SJSA1 (cell line): ENCODE results near the gene FXYD7. TPM values are rescaled to one million over a fixed set of nuclear protein-coding genes. Genes with fewer than 3 reads are reported as not detected.
A peak's percentile ranks its signal among the peaks of the same experiment; 100 is the strongest.

ENCODE experiments used
- DNase-seq, 2 experiments: peaks; one replicate each; pipeline ENCODE4 v3.0.0-alpha.2; 2015 to 2020; ENCODE audit warnings: low spot score in 2 of 2, low read depth in 1 of 2
- H3K27ac ChIP-seq: fragments of 250-450 bp; sonication (Bioruptor Pico); 2 replicates; pipeline ENCODE4 v1.5.1; 2020; ENCODE audit warnings: mild to moderate bottlenecking, moderate library complexity
- H3K27me3 ChIP-seq: fragments of 250-450 bp; sonication (Bioruptor Pico); replicated peaks from 2 replicates; pipeline ENCODE4 v1.5.1; 2020; ENCODE audit warnings: mild to moderate bottlenecking, moderate library complexity
- H3K36me3 ChIP-seq: fragments of 250-450 bp; sonication (Bioruptor Pico); 2 replicates; pipeline ENCODE4 v1.5.1; 2020; ENCODE audit warnings: mild to moderate bottlenecking
- H3K4me1 ChIP-seq: fragments of 250-450 bp; sonication (Bioruptor Pico); replicated peaks from 2 replicates; pipeline ENCODE4 v1.6.1; 2021; ENCODE audit warnings: mild to moderate bottlenecking
- H3K4me3 ChIP-seq: fragments of 250-450 bp; sonication (Bioruptor Pico); 2 replicates; pipeline ENCODE4 v1.5.1; 2020; ENCODE audit warnings: mild to moderate bottlenecking
- H3K9me3 ChIP-seq: fragments of 250-450 bp; sonication (Bioruptor Pico); replicated peaks from 2 replicates; pipeline ENCODE4 v1.5.1; 2020; ENCODE audit warnings: mild to moderate bottlenecking
- total RNA-seq: library from RNA; depleted of rRNA; stranded (reverse); fragments of >200 nt; shearing (Covaris generic); gene quantifications from 2 replicates; pipeline ENCODE4 v1.2.3, GENCODE V29; 2014

FXYD7 gene
- total RNA-seq, 1 experiment from 2014 or later = not detected

GRCh38 chr19:35153701-35154524 is 10.9 kb downstream of the FXYD7 start:
- Histone ChIP-seq H3K27me3 (no peaks in the 10 kb centered on the region), H3K4me3 (peak overlapping the region; percentile 68), H3K36me3 (peaks cover 26% of the 10 kb centered on the region), H3K4me1 (peaks cover 21% of the 10 kb centered on the region), H3K9me3 (no peaks in the 10 kb centered on the region; the same call in 1 of the 2 replicates), H3K27ac (peak overlapping the region; percentile 25; the same call in 1 of the 2 replicates)
- peak; percentile 36 to 67 for DNase-seq

GRCh38 chr19:35154525-35155406 is 11.7 kb downstream of the FXYD7 start, which contains the start of gene FXYD5:
Gene FXYD5 (plus strand): TSS chr19:35154735. CDS start chr19:35155551, 816 bp downstream.
- H3K27ac ChIP-seq = peak within 1 kb of the TSS; percentile 25
- peak within 1 kb of the TSS; percentile 68 for H3K4me3 ChIP-seq
- H3K4me1 ChIP-seq = peaks cover 21% of the 10 kb centered on the region
- no peaks in the 10 kb centered on the region for H3K27me3 ChIP-seq
- peaks cover 33% of the 10 kb centered on the region for H3K36me3 ChIP-seq
- DNase-seq = peak; percentile 52 to 76
- no peaks in the 10 kb centered on the region; the same call in 1 of the 2 replicates for H3K9me3 ChIP-seq

- H3K9me3 ChIP-seq = no peaks in the 10 kb centered on the region; the same call in 1 of the 2 replicates
- DNase-seq = no peak
- H3K4me1 ChIP-seq = peaks cover 21% of the 10 kb centered on the region
- H3K36me3 ChIP-seq = peaks cover 40% of the 10 kb centered on the region
- H3K27me3 ChIP-seq = no peaks in the 10 kb centered on the region
- H3K4me3 ChIP-seq = peak overlapping the region; percentile 68
- no peak overlapping the region for H3K27ac ChIP-seq
These were observed 12.4 kb downstream of the FXYD7 start for GRCh38 chr19:35155441-35155840.

- Histone ChIP-seq H3K36me3 (peaks cover 47% of the 10 kb centered on the region), H3K9me3 (no peaks in the 10 kb centered on the region; the same call in 1 of the 2 replicates), H3K27me3 (no peaks in the 10 kb centered on the region), H3K4me1 (peaks cover 21% of the 10 kb centered on the region), H3K27ac (no peak overlapping the region), H3K4me3 (peak overlapping the region; percentile 68; the same call in 1 of the 2 replicates)
- no peak for DNase-seq
These were observed 13.1 kb downstream of the FXYD7 start for GRCh38 chr19:35155981-35156672.

GRCh38 chr19:35156673-35157014 is 13.6 kb downstream of the FXYD7 start:
- H3K4me3 ChIP-seq = no peak overlapping the region
- H3K27ac ChIP-seq = no peak overlapping the region
- no peaks in the 10 kb centered on the region for H3K27me3 ChIP-seq
- H3K36me3 ChIP-seq = peaks cover 52% of the 10 kb centered on the region
- no peak for DNase-seq
- peaks cover 21% of the 10 kb centered on the region for H3K4me1 ChIP-seq
- no peaks in the 10 kb centered on the region; the same call in 1 of the 2 replicates for H3K9me3 ChIP-seq

GRCh38 chr19:35157431-35157830 is 14.4 kb downstream of the FXYD7 start:
- Histone ChIP-seq H3K27me3 (no peaks in the 10 kb centered on the region), H3K36me3 (peaks cover 60% of the 10 kb centered on the region), H3K9me3 (no peaks in the 10 kb centered on the region; the same call in 1 of the 2 replicates), H3K4me3 (no peak overlapping the region), H3K4me1 (peaks cover 21% of the 10 kb centered on the region), H3K27ac (no peak overlapping the region)
- DNase-seq = no peak

GRCh38 chr19:35159606-35160005 is 16.6 kb downstream of the FXYD7 start:
- Histone ChIP-seq H3K36me3 (peaks cover 78% of the 10 kb centered on the region), H3K27ac (no peak overlapping the region), H3K9me3 (peaks cover 3% of the 10 kb centered on the region; the same call in 1 of the 2 replicates), H3K27me3 (no peaks in the 10 kb centered on the region), H3K4me3 (no peak overlapping the region), H3K4me1 (peaks cover 10% of the 10 kb centered on the region)
- no peak for DNase-seq

- peaks cover 3% of the 10 kb centered on the region; the same call in 1 of the 2 replicates for H3K9me3 ChIP-seq
- no peak for DNase-seq
- H3K4me3 ChIP-seq = no peak overlapping the region
- peaks cover 2% of the 10 kb centered on the region for H3K4me1 ChIP-seq
- H3K27me3 ChIP-seq = no peaks in the 10 kb centered on the region
- H3K27ac ChIP-seq = no peak overlapping the region
- peaks cover 86% of the 10 kb centered on the region for H3K36me3 ChIP-seq
These were observed 17.8 kb downstream of the FXYD7 start for GRCh38 chr19:35160629-35161433.

GRCh38 chr19:35161434-35161743 is 18.3 kb downstream of the FXYD7 start:
- H3K27ac ChIP-seq = no peak overlapping the region
- peaks cover 3% of the 10 kb centered on the region; the same call in 1 of the 2 replicates for H3K9me3 ChIP-seq
- DNase-seq = no peak
- H3K4me3 ChIP-seq = no peak overlapping the region
- H3K27me3 ChIP-seq = no peaks in the 10 kb centered on the region
- H3K4me1 ChIP-seq = no peaks in the 10 kb centered on the region
- peaks cover 88% of the 10 kb centered on the region for H3K36me3 ChIP-seq

GRCh38 chr19:35162471-35163326 is 19.6 kb downstream of the FXYD7 start:
- Histone ChIP-seq H3K27ac (no peak overlapping the region), H3K9me3 (peaks cover 3% of the 10 kb centered on the region; the same call in 1 of the 2 replicates), H3K4me3 (no peak overlapping the region), H3K36me3 (peaks cover 86% of the 10 kb centered on the region), H3K4me1 (no peaks in the 10 kb centered on the region), H3K27me3 (no peaks in the 10 kb centered on the region)
- no peak for DNase-seq

GRCh38 chr19:35164418-35164817 is 21.4 kb downstream of the FXYD7 start:
- Histone ChIP-seq H3K27me3 (no peaks in the 10 kb centered on the region), H3K36me3 (peaks cover 77% of the 10 kb centered on the region), H3K4me1 (no peaks in the 10 kb centered on the region), H3K9me3 (peaks cover 3% of the 10 kb centered on the region; the same call in 1 of the 2 replicates), H3K4me3 (no peak overlapping the region), H3K27ac (no peak overlapping the region)
- DNase-seq = no peak
